K562 (cell line): ENCODE measurements around the gene SNX9. TPM values are rescaled to one million over a fixed set of nuclear protein-coding genes. Genes with fewer than 3 reads are reported as not detected.

Source experiments
- ATAC-seq: fragments of 200-7000 bp; cut with Tn5 transposase; 3 replicates; pipeline ENCODE4 v1.9.1; 2020; ENCODE audit warnings: moderate library complexity
- BruUV-seq: library from RNA; stranded (reverse); fragments of 400-500 nt; replicated peaks from 2 replicates; lab custom pipeline; 2021; lab: Mats Ljungman, UMichigan
- CTCF ChIA-PET: fragments of 300-600 bp; formaldehyde crosslinking; extraction: SDS; loops from one replicate; lab custom pipeline; 2021; ENCODE audit warnings: low intra/inter-chr PET ratio; lab: Yijun Ruan, JAX
- POLR2A ChIA-PET: fragments of 300-600, 350-650 bp; sonication (Branson Sonifier 250); formaldehyde crosslinking; extraction: SDS; loops from one replicate; lab custom pipeline; 2021; ENCODE audit warnings: antibody characterized with exemption, inconsistent platforms; lab: Yijun Ruan, JAX
- DNase-seq, 4 experiments: peaks; one replicate each; pipeline versions ENCODE4 v3.0.0 to v3.0.0-alpha.2; 2011 to 2018; ENCODE audit warnings: low spot score in 3 of 4, mixed read lengths in 3 of 4; ENCODE audit errors: extremely low read depth in 1 of 4
- FAIRE-seq: peaks from 2 replicates; lab custom pipeline; 2011; peaks lifted over from hg19 to GRCh38; lab: Jason Lieb, UNC
- H2AFZ ChIP-seq: 2 replicates; pipeline ENCODE4 v1.6.0; 2011; ENCODE audit warnings: low read depth, low read length, control low read depth, inconsistent platforms
- H3K27ac ChIP-seq: fragments of 200-600 bp; 3 replicates; pipeline ENCODE4 v1.8.0; 2011; ENCODE audit warnings: low read depth, mild to moderate bottlenecking, control low read depth, inconsistent platforms, low read length, moderate library complexity, mixed read lengths; ENCODE audit errors: extremely low read depth
- H3K27me3 ChIP-seq, 2 experiments: fragments of 300-600 bp in 1 of 2; 2 replicates in 1 of 2; 3 replicates in 1 of 2; pipeline versions ENCODE4 v1.6.0 to v1.8.0; 2011; ENCODE audit warnings: inconsistent platforms in 2 of 2, low read length in 2 of 2, mild to moderate bottlenecking in 1 of 2, mixed read lengths in 1 of 2, moderate library complexity in 1 of 2; ENCODE audit not compliant: control insufficient read depth in 2 of 2, insufficient read depth in 2 of 2
- H3K36me3 ChIP-seq: fragments of 300-600 bp; 3 replicates; pipeline ENCODE4 v1.8.0; 2011; ENCODE audit warnings: mild to moderate bottlenecking, low read length, inconsistent platforms; ENCODE audit not compliant: control insufficient read depth, insufficient read depth
- H3K4me1 ChIP-seq, 2 experiments: fragments of 200-600 bp in 1 of 2; replicated peaks in 1 of 2; 2 replicates in 1 of 2; 3 replicates in 1 of 2; pipeline versions ENCODE4 v1.5.1 to v1.8.0; 2011; ENCODE audit warnings: inconsistent platforms in 2 of 2, low read length in 2 of 2, mild to moderate bottlenecking in 1 of 2, mixed read lengths in 1 of 2, moderate library complexity in 1 of 2; ENCODE audit not compliant: control insufficient read depth in 2 of 2, insufficient read depth in 2 of 2
- H3K4me2 ChIP-seq: 2 replicates; pipeline ENCODE4 v1.6.1; 2011; ENCODE audit warnings: low read length, control low read depth, inconsistent platforms, mixed read lengths; ENCODE audit not compliant: insufficient read depth
- H3K4me3 ChIP-seq: fragments of 200-600 bp; sonication (generic), shearing (Covaris generic); 2 replicates; pipeline ENCODE4 v1.5.1; 2016; ENCODE audit warnings: control low read depth, inconsistent platforms
- H3K79me2 ChIP-seq: fragments of 200-600 bp; 3 replicates; pipeline ENCODE4 v1.8.0; 2011; ENCODE audit warnings: low read length, inconsistent platforms; ENCODE audit not compliant: control insufficient read depth, insufficient read depth
- H3K9ac ChIP-seq, 2 experiments: 2 replicates each; pipeline versions ENCODE4 v1.6.0 to v1.6.1; 2011; ENCODE audit warnings: low read depth in 2 of 2, low read length in 2 of 2, control low read depth in 1 of 2, inconsistent platforms in 1 of 2, mild to moderate bottlenecking in 1 of 2, mixed read lengths in 1 of 2; ENCODE audit not compliant: insufficient read depth in 1 of 2
- H3K9me1 ChIP-seq: one replicate; pipeline ENCODE4 v1.6.0; 2011; ENCODE audit warnings: inconsistent platforms, mild to moderate bottlenecking, low read length, moderate library complexity; ENCODE audit not compliant: control insufficient read depth, insufficient read depth
- H3K9me3 ChIP-seq: replicated peaks from 2 replicates; pipeline ENCODE4 v1.5.1; 2011; ENCODE audit warnings: low read depth, low read length, inconsistent platforms; ENCODE audit not compliant: control insufficient read depth, insufficient read depth
- H4K20me1 ChIP-seq: replicated peaks from 2 replicates; pipeline ENCODE4 v1.6.1; 2011; ENCODE audit warnings: low read length, inconsistent platforms, mixed read lengths; ENCODE audit not compliant: control insufficient read depth, insufficient read depth
- ATF7 ChIP-seq: fragments of 450-650 bp; IDR thresholded peaks from 2 replicates; pipeline ENCODE4 v1.7.1; 2014; ENCODE audit warnings: mild to moderate bottlenecking, moderate library complexity
- CBX1 ChIP-seq: sonication (generic); IDR thresholded peaks from 2 replicates; pipeline ENCODE4 v1.6.1; 2016; ENCODE audit warnings: antibody characterized with exemption, low read depth, mild to moderate bottlenecking
- E2F1 ChIP-seq: sonication (generic); formaldehyde crosslinking; IDR thresholded peaks from 2 replicates; pipeline ENCODE4 v1.8.1; 2023; ENCODE audit warnings: mild to moderate bottlenecking, missing genetic modification reagents, moderate library complexity
- EHMT2 ChIP-seq: fragments of 450-650 bp; IDR thresholded peaks from 2 replicates; pipeline ENCODE4 v1.6.1; 2018; ENCODE audit warnings: antibody characterized with exemption
- L3MBTL2 ChIP-seq: fragments of 450-650 bp; IDR thresholded peaks from 2 replicates; pipeline ENCODE4 v1.6.1; 2016; ENCODE audit warnings: mild to moderate bottlenecking, moderate library complexity
- POLR3G ChIP-seq: IDR thresholded peaks from 2 replicates; pipeline ENCODE4 v1.6.1; 2011; ENCODE audit not compliant: insufficient read length, insufficient replicate concordance; ENCODE audit errors: extremely low read depth
- RHOXF2B ChIP-seq: fragments of 250-450 bp; sonication (Bioruptor Pico); conservative IDR thresholded peaks from 2 replicates; pipeline ENCODE4 v1.5.1; 2021
- SMARCC2 ChIP-seq: fragments of 450-650 bp; IDR thresholded peaks from 2 replicates; pipeline ENCODE4 v1.6.1; 2017; ENCODE audit warnings: antibody characterized with exemption, moderate library complexity, mild to moderate bottlenecking, low read depth
- SOX6 ChIP-seq: fragments of 450-650 bp; IDR thresholded peaks from 2 replicates; pipeline ENCODE4 v1.6.1; 2014; ENCODE audit warnings: mild to moderate bottlenecking
- ZNF695 ChIP-seq: fragments of 450-650 bp; formaldehyde crosslinking; IDR thresholded peaks from 2 replicates; pipeline ENCODE4 v1.4.0; 2020; ENCODE audit warnings: mild to moderate bottlenecking, moderate library complexity
- ZNF79 ChIP-seq: fragments of 250-450 bp; sonication (Bioruptor Pico); IDR thresholded peaks from 2 replicates; pipeline ENCODE4 v1.4.0; 2020; ENCODE audit warnings: low read depth, mild to moderate bottlenecking, moderate library complexity
- WGBS: fragments of 100-300 bp; shearing (Covaris generic); methylation state at CpG from one replicate; pipeline ENCODE4 v1.1.6; 2016; ENCODE audit warnings: low coverage, mixed read lengths; ENCODE audit not compliant: insufficient coverage; ENCODE audit errors: missing lambda C conversion rate; 5-methylcytosine and 5-hydroxymethylcytosine counted together
- in situ Hi-C: fragments of 300-500 bp; cut with MboI; formaldehyde crosslinking; loops from 4 replicates; pipeline ENCODE4 v1.15.0; 2018; ENCODE audit warnings: inconsistent platforms, mixed read lengths
- intact Hi-C: fragments of 100-400 bp; cut with micrococcal nuclease; formaldehyde crosslinking; loops from 2 replicates; pipeline ENCODE4 v1.14.2; 2022
- polyA plus RNA-seq, 8 experiments: library from polyadenylated mRNA; depleted of rRNA in 4 of 8; stranded (reverse) in 5 of 8; unstranded in 3 of 8; fragments of >200 nt; fragmentation: Nextera tagmentation in 2 of 8; fragmentation: Illumina TruSeq in 1 of 8; extraction: Ambion mirVana in 2 of 8; extraction: Trizol in 1 of 8; gene quantifications; 2 replicates each; pipeline versions ENCODE4 v1.2.1 to v1.2.3, GENCODE V29; 2011 to 2014; ENCODE audit warnings: inconsistent platforms in 1 of 8, missing spikeins in 1 of 8
- total RNA-seq, 7 experiments: library from RNA; depleted of rRNA in 6 of 7; stranded (reverse); fragments of >200 nt in 6 of 7; fragmentation: Illumina TruSeq in 2 of 7; extraction: Trizol in 2 of 7; gene quantifications; 2 replicates each; pipeline versions ENCODE4 v1.2.1 to v1.2.3, GENCODE V29; 2011 to 2021; ENCODE audit warnings: low replicate concordance in 1 of 7
- TF ChIP-seq, protein P1 (sequence below), 2 experiments: IDR thresholded peaks in 1 of 2; conservative IDR thresholded peaks in 1 of 2; 2 replicates each; pipeline ENCODE4 v1.6.1; 2016; ENCODE audit warnings: low read depth in 2 of 2, mild to moderate bottlenecking in 1 of 2, missing compliant biosample characterization in 1 of 2, missing genetic modification characterization in 1 of 2, moderate library complexity in 1 of 2
- TF ChIP-seq, protein P2 (sequence below): sonication (generic); formaldehyde crosslinking; IDR thresholded peaks from 2 replicates; pipeline ENCODE4 v1.8.0; 2023; ENCODE audit warnings: missing genetic modification reagents, mild to moderate bottlenecking, borderline replicate concordance

SNX9 gene
- total and polyA plus RNA-seq, 9 of the 15 experiments (the other 6 are each of a cell fraction or from before 2014, with no cell fraction given), result 6.0 to 81.7 (median 57.1) TPM

DNA sequence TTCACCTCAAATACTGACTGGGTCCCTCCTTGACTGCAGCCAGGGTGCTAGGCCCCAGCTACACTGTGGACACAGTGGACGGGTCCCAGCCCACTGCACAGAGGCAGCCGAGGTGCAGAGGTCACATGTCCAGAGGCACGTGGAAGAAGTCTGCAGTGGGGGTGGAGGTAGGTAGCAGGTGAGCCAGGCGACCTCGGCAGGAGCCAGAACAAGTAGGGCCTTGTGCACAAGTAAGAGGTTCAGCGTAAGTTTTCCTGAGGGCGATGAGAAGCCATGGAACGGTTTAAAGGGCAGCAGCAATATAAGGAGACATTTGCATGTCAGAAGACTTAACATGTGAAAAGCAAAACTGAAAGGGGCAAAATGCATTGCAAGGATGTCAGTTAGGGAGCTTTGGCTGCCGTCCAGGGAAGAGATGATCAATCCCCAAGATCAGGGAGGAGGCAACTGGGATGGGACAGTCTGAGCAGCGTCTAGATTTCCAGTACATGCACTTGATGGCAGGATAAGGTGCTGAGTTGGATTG lies 49.7 kb upstream of the SNX9 start:
- peak; percentile 15 for FAIRE-seq
- peak overlapping the region; percentile 10; the same call in 1 of the 2 replicates for H3K4me2 ChIP-seq
- no peak overlapping the region for H3K4me3 ChIP-seq
- H3K9ac ChIP-seq, result peak overlapping the region in 1 of 2 experiments; percentile 82; a peak in 2 of 4 replicates
- DNase-seq, result peak in 1 of 4 experiments; percentile 46
- peaks cover 22 to 26% of the 10 kb centered on the region in 2 experiments for H3K4me1 ChIP-seq
- 37% methylated on average over 10 of the region's 10 CpGs for WGBS
- no peaks in the 10 kb centered on the region for H3K36me3 ChIP-seq
- in situ Hi-C loops, result no loop called here
- H3K9me1 ChIP-seq, result no peaks in the 10 kb centered on the region
- ATAC-seq, result peak; percentile 17; the same call in 2 of the 3 replicates
- no peak overlapping the region; the same call in 2 of the 3 replicates for H3K27ac ChIP-seq
- H3K79me2 ChIP-seq, result no peaks in the 10 kb centered on the region
- ChIA-PET POLR2A (interaction anchor here (0.8 to 1.4 kb wide), 3 partner anchors 14 to 104 kb away, joined by 3 to 5 read pairs (median 3); no protein-coding TSS in a partner anchor), CTCF (no interaction called here)
- H4K20me1 ChIP-seq, result no peaks in the 10 kb centered on the region
- intact Hi-C loops, result no loop called here
- peak overlapping the region; percentile 72 for H2AFZ ChIP-seq
- no peaks in the 10 kb centered on the region for H3K27me3 ChIP-seq
- H3K9me3 ChIP-seq, result no peaks in the 10 kb centered on the region
- no TSS peak for BruUV-seq
- TF ChIP-seq ZNF79, result no peak
- peak; percentile 24; the same call in 1 of the 2 replicates for TF ChIP-seq SOX6
- no peak for TF ChIP-seq POLR3G
- TF ChIP-seq, protein P1, sequence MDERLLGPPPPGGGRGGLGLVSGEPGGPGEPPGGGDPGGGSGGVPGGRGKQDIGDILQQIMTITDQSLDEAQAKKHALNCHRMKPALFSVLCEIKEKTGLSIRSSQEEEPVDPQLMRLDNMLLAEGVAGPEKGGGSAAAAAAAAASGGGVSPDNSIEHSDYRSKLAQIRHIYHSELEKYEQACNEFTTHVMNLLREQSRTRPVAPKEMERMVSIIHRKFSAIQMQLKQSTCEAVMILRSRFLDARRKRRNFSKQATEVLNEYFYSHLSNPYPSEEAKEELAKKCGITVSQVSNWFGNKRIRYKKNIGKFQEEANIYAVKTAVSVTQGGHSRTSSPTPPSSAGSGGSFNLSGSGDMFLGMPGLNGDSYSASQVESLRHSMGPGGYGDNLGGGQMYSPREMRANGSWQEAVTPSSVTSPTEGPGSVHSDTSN (CRISPR knock-in tag; IDR thresholded peaks at IDR 0.05; ENCODE audit: low read depth), result no peak
- TF ChIP-seq, protein P1 (tag; conservative IDR thresholded peaks at IDR 0.05; ENCODE audit: low read depth), result 0 out of 2 replicates have a peak, but pooled peaks have one; percentile 10
- no peak for TF ChIP-seq EHMT2
- no peak for TF ChIP-seq ZNF695 (CRISPR knock-in tag)
- TF ChIP-seq, protein P2, sequence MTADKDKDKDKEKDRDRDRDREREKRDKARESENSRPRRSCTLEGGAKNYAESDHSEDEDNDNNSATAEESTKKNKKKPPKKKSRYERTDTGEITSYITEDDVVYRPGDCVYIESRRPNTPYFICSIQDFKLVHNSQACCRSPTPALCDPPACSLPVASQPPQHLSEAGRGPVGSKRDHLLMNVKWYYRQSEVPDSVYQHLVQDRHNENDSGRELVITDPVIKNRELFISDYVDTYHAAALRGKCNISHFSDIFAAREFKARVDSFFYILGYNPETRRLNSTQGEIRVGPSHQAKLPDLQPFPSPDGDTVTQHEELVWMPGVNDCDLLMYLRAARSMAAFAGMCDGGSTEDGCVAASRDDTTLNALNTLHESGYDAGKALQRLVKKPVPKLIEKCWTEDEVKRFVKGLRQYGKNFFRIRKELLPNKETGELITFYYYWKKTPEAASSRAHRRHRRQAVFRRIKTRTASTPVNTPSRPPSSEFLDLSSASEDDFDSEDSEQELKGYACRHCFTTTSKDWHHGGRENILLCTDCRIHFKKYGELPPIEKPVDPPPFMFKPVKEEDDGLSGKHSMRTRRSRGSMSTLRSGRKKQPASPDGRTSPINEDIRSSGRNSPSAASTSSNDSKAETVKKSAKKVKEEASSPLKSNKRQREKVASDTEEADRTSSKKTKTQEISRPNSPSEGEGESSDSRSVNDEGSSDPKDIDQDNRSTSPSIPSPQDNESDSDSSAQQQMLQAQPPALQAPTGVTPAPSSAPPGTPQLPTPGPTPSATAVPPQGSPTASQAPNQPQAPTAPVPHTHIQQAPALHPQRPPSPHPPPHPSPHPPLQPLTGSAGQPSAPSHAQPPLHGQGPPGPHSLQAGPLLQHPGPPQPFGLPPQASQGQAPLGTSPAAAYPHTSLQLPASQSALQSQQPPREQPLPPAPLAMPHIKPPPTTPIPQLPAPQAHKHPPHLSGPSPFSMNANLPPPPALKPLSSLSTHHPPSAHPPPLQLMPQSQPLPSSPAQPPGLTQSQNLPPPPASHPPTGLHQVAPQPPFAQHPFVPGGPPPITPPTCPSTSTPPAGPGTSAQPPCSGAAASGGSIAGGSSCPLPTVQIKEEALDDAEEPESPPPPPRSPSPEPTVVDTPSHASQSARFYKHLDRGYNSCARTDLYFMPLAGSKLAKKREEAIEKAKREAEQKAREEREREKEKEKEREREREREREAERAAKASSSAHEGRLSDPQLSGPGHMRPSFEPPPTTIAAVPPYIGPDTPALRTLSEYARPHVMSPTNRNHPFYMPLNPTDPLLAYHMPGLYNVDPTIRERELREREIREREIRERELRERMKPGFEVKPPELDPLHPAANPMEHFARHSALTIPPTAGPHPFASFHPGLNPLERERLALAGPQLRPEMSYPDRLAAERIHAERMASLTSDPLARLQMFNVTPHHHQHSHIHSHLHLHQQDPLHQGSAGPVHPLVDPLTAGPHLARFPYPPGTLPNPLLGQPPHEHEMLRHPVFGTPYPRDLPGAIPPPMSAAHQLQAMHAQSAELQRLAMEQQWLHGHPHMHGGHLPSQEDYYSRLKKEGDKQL (CRISPR knock-in tag), result 0 out of 2 replicates have a peak, but pooled peaks have one; percentile 39
- 0 out of 2 replicates have a peak, but pooled peaks have one; percentile 21 for TF ChIP-seq SMARCC2
- TF ChIP-seq RHOXF2B (CRISPR knock-in tag), result no peak
- TF ChIP-seq L3MBTL2, result peak; percentile 74
- TF ChIP-seq CBX1, result no peak
- TF ChIP-seq ATF7, result no peak
- no peak for TF ChIP-seq E2F1 (CRISPR knock-in tag)
